Activated naive CD8-positive, alpha-beta T cell treated with anti-CD3 and anti-CD28 coated beads, Interleukin-2, amount 50 U/mL, for 24 hours (primary cell): ENCODE results near the gene SRP9.
"Not testable (repeated sequence)": the region's sequence is repeated elsewhere in the genome, so short reads cannot be mapped to it uniquely, and the experiment has no call there.

Source experiments
- ATAC-seq: fragments of 150-1000 bp; cut with Tn5 transposase; one replicate; pipeline ENCODE4 v1.10.0; 2021
- DNase-seq: peaks from one replicate; pipeline ENCODE4 v3.0.0; 2021
- H3K27ac Mint-ChIP-seq: one replicate; pipeline ENCODE4 v1.8.0; 2021; ENCODE audit warnings: mild to moderate bottlenecking, mixed read lengths
- H3K27me3 Mint-ChIP-seq: one replicate; pipeline ENCODE4 v1.8.0; 2021; ENCODE audit warnings: mixed read lengths
- H3K36me3 Mint-ChIP-seq: one replicate; pipeline ENCODE4 v1.8.0; 2021; ENCODE audit warnings: low read depth, mixed read lengths
- H3K4me1 Mint-ChIP-seq: one replicate; pipeline ENCODE4 v1.8.0; 2021; ENCODE audit warnings: mixed read lengths
- H3K4me3 Mint-ChIP-seq: one replicate; pipeline ENCODE4 v1.8.0; 2021; ENCODE audit warnings: mild to moderate bottlenecking, moderate library complexity, mixed read lengths
- H3K9me3 Mint-ChIP-seq: one replicate; pipeline ENCODE4 v1.8.0; 2021; ENCODE audit warnings: mixed read lengths

SRP9 gene

DNA sequence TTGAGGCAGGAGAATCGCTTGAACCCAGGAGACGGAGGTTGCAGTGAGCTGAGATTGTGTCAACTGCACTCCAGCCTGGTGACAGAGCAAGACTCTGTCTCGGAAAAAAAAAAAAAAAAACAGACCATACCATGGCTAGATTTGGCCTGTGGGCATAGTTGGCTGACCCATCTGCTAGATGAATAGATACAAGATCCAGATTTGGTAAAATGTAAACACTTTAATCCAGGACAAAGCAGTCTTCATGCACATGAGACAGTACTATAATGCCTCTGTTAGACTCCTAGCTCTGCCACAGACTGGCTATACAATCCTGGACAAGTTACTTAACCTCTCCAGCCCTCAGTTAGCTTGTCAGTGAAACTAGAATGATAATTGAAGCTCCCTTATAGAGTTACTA is 27.9 kb upstream of the SRP9 start:
- no peaks in the 10 kb centered on the region for H3K27me3 Mint-ChIP-seq
- H3K36me3 Mint-ChIP-seq, result no peaks in the 10 kb centered on the region
- no peak overlapping the region for H3K27ac Mint-ChIP-seq
- ATAC-seq, result no peak
- H3K4me3 Mint-ChIP-seq, result no peak overlapping the region
- H3K9me3 Mint-ChIP-seq, result no peaks in the 10 kb centered on the region
- no peak for DNase-seq
- H3K4me1 Mint-ChIP-seq, result no peaks in the 10 kb centered on the region

DNA sequence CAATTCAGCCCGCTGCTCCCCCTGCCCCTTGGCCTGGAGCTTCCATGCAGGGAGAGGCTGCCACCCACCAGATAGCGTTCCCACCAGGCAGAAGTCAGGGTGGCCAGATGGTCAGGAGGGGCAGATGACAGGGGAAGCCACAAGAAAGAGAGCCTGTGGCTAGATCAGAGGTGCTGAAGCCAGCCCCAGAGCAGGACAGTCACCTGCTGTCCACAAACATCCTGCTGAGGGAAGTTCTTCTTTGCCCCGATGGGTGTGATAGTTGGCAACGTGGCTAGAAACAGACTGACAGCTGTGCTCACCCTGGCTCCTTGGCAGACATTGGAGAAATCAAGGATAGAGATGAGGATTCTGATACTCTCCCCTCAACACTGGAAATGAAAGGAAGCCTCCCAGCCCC is 27.2 kb upstream of the SRP9 start:
- no peaks in the 10 kb centered on the region for H3K27me3 Mint-ChIP-seq
- no peaks in the 10 kb centered on the region for H3K36me3 Mint-ChIP-seq
- H3K4me3 Mint-ChIP-seq, result no peak overlapping the region
- no peak overlapping the region for H3K27ac Mint-ChIP-seq
- DNase-seq (no peak), ATAC-seq (no peak)
- H3K9me3 Mint-ChIP-seq, result no peaks in the 10 kb centered on the region
- peaks cover 4% of the 10 kb centered on the region for H3K4me1 Mint-ChIP-seq

DNA sequence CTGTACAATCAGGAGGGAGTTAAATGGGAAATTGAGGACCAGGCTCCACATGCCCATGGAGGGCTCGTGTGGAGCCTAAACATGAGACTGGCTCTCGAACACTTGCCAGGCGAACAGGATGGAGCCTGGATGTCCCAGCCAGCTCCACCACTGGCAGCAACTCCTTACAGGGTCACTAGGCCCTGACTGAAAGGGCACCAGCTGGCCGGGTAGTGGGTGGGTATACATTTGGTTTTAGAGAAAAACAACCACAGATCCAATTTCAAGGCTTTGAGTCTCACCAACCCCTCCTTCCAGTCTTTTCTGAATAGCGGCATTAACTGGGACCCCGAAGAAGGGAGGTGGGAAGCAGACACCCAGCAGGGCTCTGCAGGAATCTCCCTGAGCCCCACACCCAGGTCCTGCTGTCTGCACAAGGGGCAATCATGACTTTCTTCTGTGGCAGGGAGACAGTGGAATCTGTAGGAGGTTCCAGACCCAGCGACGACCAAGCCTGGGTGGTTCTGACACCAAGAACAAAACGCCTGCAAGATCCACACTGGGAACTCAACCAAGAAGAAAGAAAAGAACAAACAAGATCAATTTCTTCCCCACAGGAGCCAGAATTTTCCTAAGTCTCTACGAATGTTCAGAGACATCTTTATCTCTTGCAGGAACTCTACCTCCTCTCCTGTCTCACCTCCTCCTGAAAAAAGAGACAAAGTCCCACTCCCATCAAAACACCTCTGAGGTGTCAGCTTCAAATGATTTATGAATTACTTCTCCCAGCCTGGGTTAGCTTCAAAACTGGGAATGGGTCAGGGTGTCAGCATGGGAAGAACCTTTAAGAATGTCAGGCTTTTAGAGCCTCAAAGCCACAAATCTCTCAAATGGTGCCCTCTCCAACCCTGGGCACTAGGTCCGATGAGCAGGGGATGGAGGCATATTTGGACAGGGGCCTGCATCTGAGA is 26.5 kb upstream of the SRP9 start:
- Mint-ChIP-seq H3K4me3 (no peak overlapping the region), H3K27me3 (no peaks in the 10 kb centered on the region), H3K27ac (no peak overlapping the region), H3K9me3 (no peaks in the 10 kb centered on the region), H3K4me1 (peaks cover 4% of the 10 kb centered on the region), H3K36me3 (no peaks in the 10 kb centered on the region)
- DNase-seq (no peak), ATAC-seq (no peak)

DNA sequence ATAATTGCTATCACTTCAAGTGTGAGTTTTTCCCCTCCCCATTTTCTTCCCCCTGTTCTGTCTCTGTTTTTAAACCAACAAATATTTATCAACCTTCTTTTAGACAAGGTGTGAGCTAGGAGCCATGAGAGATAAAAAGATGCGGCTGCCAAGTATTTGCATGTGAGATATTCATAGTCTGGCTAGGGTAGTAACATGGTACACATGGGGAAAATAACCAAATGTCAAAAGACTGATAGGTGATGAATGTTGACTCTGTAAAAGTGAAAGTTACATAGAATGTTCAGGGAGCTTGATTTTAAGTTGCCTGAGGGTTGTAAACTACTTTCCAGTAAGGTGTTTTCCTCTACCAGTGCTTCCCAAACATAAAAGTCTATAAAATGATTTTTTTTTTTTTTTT is 25.4 kb upstream of the SRP9 start:
- Mint-ChIP-seq H3K4me1 (peaks cover 4% of the 10 kb centered on the region), H3K27me3 (no peaks in the 10 kb centered on the region), H3K36me3 (no peaks in the 10 kb centered on the region), H3K4me3 (no peak overlapping the region), H3K27ac (no peak overlapping the region), H3K9me3 (no peaks in the 10 kb centered on the region)
- DNase-seq (no peak), ATAC-seq (no peak)

DNA sequence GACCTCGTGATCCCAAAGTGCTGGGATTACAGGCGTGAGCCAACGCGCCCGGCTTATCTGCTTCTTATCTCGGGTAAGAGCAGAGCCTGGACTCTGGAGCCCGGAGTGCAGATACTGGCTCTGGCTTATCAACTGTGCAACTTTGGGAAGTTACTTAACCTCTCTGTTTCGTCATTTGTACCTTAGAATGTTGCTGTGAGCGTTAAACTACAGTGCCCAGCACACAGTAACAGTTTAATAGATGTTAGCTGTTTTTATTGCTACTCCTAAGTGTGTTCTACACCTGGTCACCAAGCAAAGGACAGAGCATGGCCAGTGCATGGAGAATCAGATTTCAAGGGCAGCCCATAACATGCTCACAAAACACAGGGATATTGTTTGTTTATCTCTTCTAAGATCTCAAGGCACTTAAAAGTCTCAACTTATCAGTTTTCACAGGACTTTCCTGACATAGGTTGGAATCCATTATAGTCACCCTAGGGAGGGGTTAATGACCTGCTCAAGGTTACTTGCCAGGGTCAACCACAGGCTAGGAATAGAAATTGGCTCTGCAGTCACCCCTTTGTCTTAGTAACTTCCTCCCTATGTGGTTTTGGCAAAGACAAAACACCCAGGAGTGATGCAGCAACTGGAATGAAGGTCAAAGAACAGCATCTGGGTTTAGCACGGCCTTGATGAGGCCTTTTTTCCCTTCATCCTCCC is 22.5 kb upstream of the SRP9 start:
- no peaks in the 10 kb centered on the region for H3K9me3 Mint-ChIP-seq
- no peaks in the 10 kb centered on the region for H3K36me3 Mint-ChIP-seq

DNA sequence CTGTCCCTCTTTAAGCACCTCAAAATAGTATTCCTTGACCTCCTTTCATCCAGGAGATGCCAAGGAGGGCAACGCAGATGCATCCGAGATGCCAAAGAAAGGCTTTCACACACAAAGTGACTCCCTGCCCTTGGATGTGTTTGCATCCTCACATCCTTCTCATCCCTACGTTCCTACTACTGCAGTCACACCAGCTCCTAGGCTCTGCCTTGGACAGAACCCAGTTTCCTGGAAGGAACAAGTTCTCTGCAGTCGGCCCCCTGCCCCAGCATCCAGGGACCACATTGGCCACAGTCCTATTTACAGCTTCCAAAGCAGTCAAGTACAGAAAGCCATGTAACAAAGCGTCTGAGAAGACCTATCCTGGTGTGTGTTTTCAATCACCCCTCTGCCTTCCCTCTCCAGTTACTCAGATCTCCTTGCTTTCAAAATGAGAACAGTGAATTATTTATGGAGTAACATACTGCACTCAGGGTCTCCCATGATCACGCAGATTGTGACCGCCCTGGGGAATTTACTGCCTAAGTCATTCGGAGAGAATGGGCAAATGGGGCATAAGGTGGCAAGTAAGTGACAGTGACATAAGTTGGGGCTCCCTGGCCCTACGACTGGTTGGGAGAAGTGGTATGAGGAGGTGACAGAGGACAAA is 21.8 kb upstream of the SRP9 start:
- no peaks in the 10 kb centered on the region for H3K27me3 Mint-ChIP-seq
- no peak overlapping the region for H3K27ac Mint-ChIP-seq
- H3K36me3 Mint-ChIP-seq, result no peaks in the 10 kb centered on the region
- ATAC-seq (no peak), DNase-seq (no peak)
- H3K9me3 Mint-ChIP-seq, result no peaks in the 10 kb centered on the region
- H3K4me1 Mint-ChIP-seq, result peaks cover 4% of the 10 kb centered on the region
- no peak overlapping the region for H3K4me3 Mint-ChIP-seq

More for the DNA sequence above, 22.5 kb upstream of the SRP9 start:
- ATAC-seq (peak; percentile 44), DNase-seq (no peak)
- H3K27me3 Mint-ChIP-seq, result no peaks in the 10 kb centered on the region
- no peak overlapping the region for H3K4me3 Mint-ChIP-seq
- H3K4me1 Mint-ChIP-seq, result peaks cover 4% of the 10 kb centered on the region
- no peak overlapping the region for H3K27ac Mint-ChIP-seq

DNA sequence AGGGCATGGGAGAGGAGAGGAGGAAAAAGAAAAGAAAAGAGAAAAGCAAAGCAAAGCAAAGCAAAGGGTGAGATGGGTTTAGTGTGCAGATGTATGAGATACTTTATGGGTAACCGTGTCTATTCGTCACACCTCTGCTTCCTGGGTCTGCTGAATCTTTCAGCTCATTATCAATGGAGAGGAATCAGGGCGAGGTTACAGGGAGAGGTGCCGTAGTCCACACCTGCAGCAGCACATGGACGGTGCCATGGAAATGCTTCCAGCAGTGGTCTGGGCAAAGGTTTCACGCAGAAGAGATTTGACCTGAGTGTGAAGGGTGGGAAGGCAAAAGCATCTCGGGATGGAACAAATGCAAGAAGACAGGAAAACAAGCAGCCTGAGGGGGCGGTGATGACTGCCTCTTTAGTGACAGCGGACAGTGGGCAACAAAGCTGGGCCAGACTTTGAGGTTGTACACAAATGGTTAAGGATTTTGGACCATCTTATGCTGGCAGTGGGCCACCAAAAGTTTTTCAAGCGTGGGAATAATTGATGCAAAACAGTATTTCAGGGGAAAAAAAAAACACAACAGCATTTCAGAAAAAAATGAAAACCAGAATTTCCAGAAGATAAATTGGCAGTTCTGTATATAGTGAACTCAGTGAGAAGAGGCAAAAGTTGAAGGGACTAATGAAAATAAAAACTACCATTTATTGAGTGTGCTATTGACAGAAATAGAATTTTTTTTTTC is 19.5 kb upstream of the SRP9 start:
- Mint-ChIP-seq H3K4me3 (no peak overlapping the region), H3K27me3 (no peaks in the 10 kb centered on the region), H3K4me1 (peaks cover 4% of the 10 kb centered on the region), H3K9me3 (no peaks in the 10 kb centered on the region), H3K27ac (no peak overlapping the region), H3K36me3 (no peaks in the 10 kb centered on the region)
- DNase-seq (no peak), ATAC-seq (no peak)

DNA sequence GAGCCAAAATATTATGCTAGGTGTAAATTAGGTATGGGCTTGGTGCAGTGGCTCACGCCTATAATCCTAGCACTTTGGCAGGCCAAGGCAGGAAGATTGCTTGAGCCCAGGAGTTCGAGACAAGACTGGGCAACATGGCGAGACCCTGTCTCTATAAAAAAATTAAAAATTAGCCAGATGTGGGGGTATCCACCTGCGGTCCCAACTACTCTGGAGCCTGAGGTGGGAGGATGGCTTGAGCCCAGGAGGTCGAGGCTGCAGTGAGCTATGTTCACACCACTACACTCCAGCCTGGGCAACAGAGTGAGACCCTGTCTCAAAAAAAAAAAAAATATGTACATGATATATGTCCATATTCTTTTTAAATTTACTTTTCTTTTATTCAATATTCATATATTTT is 17.7 kb upstream of the SRP9 start:
- H3K4me3 Mint-ChIP-seq, H3K36me3 Mint-ChIP-seq, ATAC-seq, H3K27me3 Mint-ChIP-seq, H3K4me1 Mint-ChIP-seq, H3K9me3 Mint-ChIP-seq, DNase-seq, H3K27ac Mint-ChIP-seq: not testable (repeated sequence)

DNA sequence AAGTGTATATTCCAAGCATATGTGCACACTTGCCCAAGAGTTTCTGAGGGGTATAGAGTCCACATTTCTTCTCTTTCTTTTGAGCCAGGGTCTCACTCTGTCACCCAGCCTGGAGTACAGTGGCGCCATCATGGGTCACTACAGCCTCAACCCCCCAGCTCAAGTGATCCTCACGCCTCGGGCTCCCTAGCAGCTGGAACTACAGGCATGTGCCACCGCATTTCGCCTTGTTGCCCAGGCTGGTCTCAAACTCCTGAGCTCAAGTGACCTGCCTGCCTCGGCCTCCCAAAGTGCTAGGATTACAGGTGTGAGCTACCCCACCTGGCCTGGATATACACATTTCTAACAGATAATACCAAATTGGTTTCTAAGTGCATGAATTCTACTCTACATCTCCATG is 17.1 kb upstream of the SRP9 start:
- no peaks in the 10 kb centered on the region for H3K36me3 Mint-ChIP-seq
- no peak overlapping the region for H3K27ac Mint-ChIP-seq
- H3K4me1 Mint-ChIP-seq, result no peaks in the 10 kb centered on the region
- H3K27me3 Mint-ChIP-seq, result no peaks in the 10 kb centered on the region
- no peak for ATAC-seq
- H3K9me3 Mint-ChIP-seq, result no peaks in the 10 kb centered on the region
- H3K4me3 Mint-ChIP-seq, result no peak overlapping the region
- no peak for DNase-seq

DNA sequence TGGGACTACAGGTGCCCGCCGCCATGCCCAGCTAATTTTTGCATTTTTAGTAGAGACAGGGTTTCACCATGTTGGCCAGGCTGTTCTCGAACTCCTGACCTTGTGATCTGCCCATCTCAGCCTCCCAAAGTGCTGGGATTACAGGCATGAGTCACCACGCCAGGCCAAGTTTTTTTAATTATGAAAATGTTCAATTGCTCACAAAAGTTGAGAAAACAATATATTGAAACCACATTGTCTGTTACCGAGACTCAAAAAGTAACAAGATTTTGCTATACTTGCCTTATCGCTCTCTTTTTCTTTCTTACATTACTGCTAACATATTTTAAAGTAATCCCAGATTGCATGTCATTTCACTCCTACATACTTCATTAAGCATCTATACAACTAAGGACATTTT is 16.2 kb upstream of the SRP9 start:
- H3K4me1 Mint-ChIP-seq, H3K27me3 Mint-ChIP-seq, H3K36me3 Mint-ChIP-seq, DNase-seq, ATAC-seq, H3K9me3 Mint-ChIP-seq, H3K4me3 Mint-ChIP-seq, H3K27ac Mint-ChIP-seq: not testable (repeated sequence)

DNA sequence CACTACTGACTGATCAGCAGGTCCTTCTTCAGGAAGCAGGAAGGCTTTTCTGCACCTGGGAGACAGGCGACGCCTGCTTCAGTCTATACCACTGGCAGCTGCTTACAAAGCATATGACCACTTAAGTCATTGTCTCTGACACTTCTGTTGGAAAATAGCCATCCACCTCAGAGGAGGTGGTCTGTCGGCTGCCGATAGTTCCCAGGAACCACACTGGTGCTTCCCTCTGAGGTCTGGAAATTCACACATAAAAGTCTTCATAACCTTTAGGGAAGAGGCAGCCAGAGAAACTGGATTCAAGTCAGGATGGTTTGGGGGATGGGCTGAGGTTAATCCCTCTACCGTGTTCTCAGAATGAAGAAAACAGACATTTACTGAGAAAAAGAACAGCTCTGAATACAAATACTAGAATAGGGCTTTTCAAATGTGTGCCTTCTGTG is 15.6 kb upstream of the SRP9 start:
- H3K27me3 Mint-ChIP-seq, result no peaks in the 10 kb centered on the region
- no peak overlapping the region for H3K27ac Mint-ChIP-seq
- H3K4me3 Mint-ChIP-seq, result no peak overlapping the region
- H3K36me3 Mint-ChIP-seq, result no peaks in the 10 kb centered on the region
- no peaks in the 10 kb centered on the region for H3K4me1 Mint-ChIP-seq
- DNase-seq (no peak), ATAC-seq (no peak)
- H3K9me3 Mint-ChIP-seq, result no peaks in the 10 kb centered on the region

DNA sequence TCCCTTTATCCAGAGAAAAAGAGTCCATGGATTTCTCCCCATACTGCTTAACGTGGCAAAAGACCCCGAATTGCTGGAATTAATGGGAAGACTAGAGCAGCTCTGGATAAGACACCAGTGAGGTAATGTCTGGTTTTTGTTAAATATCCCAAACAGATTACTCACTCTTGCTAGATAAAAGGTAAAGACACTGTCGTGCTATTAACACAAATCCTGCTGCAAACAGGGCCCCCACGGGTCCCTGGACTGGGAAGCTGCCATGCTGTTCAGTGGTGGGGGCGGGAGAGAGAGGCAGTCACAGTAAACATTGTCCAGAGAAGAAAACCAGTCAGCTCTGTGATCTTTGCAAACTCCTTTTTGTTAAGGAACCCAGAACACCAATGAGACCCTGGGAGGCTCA is 15.2 kb upstream of the SRP9 start:
- ATAC-seq (no peak), DNase-seq (no peak)
- no peaks in the 10 kb centered on the region for H3K9me3 Mint-ChIP-seq
- H3K27me3 Mint-ChIP-seq, result no peaks in the 10 kb centered on the region
- H3K4me1 Mint-ChIP-seq, result no peaks in the 10 kb centered on the region
- H3K36me3 Mint-ChIP-seq, result no peaks in the 10 kb centered on the region
- H3K4me3 Mint-ChIP-seq, result no peak overlapping the region
- no peak overlapping the region for H3K27ac Mint-ChIP-seq

DNA sequence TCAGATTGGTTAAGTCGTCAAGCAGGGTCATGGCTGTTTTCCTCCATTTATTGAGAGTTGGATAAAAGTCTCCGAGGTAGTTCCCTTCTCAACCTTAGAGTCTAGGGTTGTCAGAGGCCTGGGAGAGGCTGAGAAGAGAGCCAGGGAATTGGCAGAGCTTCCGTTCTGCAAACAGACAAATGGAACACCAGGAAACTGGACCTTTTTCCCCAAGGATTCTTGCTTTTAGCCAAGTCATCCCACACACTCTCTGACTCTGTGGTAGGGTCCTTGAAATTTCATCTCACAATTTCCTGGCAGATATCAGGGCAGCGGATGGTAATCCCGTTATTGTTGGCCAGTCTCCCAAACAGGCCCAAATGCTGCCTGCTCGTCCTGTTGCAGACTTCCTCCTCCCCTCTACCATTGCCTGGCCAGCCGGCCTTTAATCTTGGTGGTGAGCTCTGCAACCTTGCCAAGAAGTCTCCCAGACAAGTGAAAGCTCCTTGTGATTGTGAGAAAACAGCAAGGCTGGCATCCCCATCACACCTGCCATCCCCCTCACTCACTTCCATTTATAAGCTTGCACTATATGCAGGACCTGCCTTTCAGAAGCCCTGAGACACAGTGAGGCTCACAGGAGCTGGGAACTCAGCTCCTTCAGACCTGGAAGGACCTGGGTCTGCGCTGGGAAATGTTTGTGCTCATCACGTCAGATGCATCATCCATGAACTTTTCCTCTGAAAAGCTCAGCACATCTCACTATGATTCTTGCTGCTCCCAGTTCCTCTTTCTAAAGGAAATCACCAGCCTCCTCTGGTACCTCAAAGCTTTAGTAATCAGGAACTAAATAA is 13.7 kb upstream of the SRP9 start:
- Mint-ChIP-seq H3K4me1 (no peaks in the 10 kb centered on the region), H3K27me3 (no peaks in the 10 kb centered on the region), H3K27ac (no peak overlapping the region), H3K4me3 (no peak overlapping the region), H3K9me3 (no peaks in the 10 kb centered on the region), H3K36me3 (no peaks in the 10 kb centered on the region)
- DNase-seq, result no peak
- no peak for ATAC-seq
